HG03159 (cell line): Measurements from ENCODE around the gene PHC2.
"Not testable (repeated sequence)": the region's sequence is repeated elsewhere in the genome, so short reads cannot be mapped to it uniquely, and the experiment has no call there.

Source experiments
- ATAC-seq: cut with Tn5 transposase; IDR thresholded peaks from one replicate; pipeline ENCODE4 v1.9.1; 2021; ENCODE audit warnings: mild to moderate bottlenecking, moderate library complexity; ENCODE audit not compliant: unreplicated experiment

Gene PHC2

GRCh38 chr1:33320619-33321165, 110.2 kb downstream of the PHC2 start, which contains the start of gene A3GALT2:
TSS of gene A3GALT2 (minus strand) at chr1:33321098. CDS start at chr1:33321098, 0 bp downstream.
- ATAC-seq: no peak

DNA sequence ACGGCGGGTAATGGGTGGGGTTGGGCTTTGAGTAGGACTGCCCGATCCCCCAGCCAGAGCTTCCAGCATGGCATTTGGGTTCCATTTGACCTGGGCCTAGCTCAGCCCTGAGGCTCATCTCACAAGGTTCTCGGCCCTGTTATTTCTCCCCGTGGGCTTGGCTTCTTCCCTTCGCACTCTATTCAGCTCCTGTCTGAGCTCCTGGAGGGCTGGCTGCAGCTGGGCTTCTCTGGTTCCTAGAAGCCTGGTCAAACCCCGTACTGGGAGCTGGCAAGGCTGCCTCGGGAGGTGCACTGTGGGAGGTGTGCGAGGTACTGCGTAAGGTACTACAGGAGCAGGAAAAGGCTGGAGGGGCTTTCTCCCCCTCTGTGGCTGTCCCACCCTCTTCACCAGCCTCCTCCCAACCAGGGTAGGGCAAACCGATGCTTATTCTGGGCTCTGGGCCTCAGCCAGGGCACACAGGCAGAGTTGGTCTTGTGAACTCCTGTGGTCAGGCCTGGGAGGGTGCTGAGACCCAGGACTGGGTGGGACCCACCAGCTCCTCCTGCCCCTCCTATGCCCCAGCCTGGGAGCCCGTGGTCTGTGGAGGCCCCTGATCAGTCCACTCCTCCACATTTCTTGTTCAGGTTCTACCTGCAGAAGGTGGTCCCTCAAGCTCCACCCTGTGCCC, 110.8 kb downstream of the PHC2 start:
- ATAC-seq: no peak

DNA sequence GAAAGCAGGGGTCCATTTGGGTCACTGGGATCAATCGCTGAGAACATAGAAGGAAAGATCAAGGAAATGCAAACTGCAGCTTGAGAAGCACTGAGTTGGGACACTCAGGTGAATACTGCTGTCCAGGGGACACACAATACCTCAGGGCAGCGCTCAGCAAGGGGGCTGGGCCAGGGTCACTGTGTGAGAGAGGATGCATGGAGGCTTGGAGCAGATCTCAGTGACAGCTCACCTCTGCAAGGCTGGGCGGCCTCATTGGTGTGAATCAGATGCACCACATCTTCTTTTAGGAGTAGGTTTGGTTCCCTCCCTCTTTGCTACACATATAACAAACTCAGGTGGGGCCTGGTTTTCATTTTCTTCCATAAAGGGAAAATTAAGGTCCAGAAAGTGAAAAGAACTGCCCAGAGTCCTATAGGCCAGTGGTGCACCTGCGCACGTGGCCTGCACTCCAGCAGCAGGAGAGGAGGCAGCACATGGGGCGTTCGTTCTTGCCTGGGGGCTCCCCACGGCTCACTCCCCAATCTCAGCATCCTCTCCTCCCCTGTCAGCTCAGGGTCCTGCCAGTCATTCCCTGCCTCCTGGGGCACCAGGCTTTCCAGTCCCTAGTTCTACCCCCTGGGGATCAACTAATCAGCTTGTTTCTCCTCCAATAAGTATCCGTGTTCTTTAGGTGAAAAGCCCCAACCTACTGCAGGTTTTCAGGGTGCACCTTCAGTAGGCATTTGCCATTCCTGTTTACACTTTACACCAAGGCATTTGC, 111.5 kb downstream of the PHC2 start:
- no peak for ATAC-seq

GRCh38 chr1:33317946-33318345, 112.9 kb downstream of the PHC2 start:
- no peak for ATAC-seq

DNA sequence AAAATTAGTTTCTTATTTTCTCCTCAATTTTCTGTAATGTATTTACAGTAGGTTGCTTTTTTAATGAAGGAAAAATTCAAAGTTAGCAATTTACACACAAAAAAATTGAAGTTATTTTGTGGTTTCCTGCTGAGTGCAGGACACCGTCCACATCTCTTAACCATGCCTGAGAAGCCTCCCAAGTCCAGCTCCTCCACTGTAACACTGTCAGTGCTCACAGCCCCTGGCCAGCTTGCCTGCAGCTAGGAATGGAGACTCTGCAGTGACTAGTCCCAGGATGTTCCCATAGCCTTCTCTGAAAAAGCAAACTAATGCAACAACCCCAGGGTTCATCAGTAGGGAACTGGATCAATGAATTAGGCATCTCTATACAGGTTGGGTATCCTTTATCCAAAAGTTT, 113.5 kb downstream of the PHC2 start:
- ATAC-seq: no peak

DNA sequence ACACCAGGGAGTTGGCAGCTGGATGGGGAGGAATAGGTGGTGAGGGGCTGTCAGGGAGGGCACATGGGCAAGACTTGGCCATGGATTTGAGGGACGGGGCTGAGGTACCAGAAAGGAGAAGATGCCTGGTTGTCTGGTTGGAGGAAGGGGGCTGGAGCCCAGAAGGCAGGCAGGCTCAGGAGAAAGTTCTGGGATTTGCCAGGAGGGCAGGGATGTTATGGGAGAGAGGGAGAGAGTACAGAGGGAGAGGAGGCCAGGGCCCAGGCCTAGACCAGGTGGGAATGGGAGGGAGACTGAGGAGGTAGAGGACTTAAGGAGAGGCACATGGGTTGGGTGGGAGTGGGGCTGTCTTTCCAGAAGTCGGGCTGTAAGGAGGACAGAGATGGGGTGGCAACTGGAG, 114.3 kb downstream of the PHC2 start:
- ATAC-seq: no peak

- no peak for ATAC-seq
Measured at GRCh38 chr1:33314416-33314815, 116.5 kb downstream of the PHC2 start.

GRCh38 chr1:33312413-33312749, 118.5 kb downstream of the PHC2 start:
- no peak for ATAC-seq

DNA sequence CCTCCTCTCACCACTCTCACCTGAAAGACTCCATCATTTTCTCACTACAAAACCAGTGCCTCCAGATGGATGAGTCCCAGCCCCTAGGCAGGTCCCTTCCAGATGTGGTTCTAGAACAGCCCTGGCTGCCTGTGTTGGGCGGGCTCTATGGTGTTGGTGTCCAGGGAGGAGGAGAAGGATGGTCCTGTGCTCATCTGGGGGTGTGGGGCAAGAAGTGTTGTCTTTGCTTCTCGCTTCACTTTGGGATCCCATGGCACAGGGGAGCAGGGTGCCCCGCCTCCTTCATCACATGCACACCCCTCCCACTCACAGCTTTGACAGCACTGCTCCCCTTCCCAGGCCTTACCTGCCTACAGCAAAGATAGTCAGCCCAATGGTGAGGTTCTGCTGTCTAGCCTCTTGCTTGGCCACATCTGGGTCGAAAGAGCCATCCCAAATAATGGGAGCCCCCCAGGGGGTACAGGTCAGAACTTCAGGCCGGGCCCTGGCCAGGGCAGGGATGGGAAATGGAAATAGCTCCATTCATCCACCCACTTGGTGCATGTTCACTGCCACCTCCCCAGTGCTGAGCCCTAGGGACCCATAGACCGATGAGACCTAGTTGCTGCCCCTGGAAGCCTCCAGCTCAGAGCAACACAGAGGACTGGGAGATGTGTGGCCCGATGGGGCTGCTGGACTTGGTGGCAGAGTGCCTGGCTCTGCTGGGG, 119.0 kb downstream of the PHC2 start:
- ATAC-seq: no peak

- ATAC-seq: no peak
Measured at GRCh38 chr1:33310702-33311101, 120.2 kb downstream of the PHC2 start.

- not testable (repeated sequence) for ATAC-seq
Measured at GRCh38 chr1:33309351-33309750, 121.5 kb downstream of the PHC2 start.

- no peak for ATAC-seq
Measured at GRCh38 chr1:33307494-33307864, 123.4 kb downstream of the PHC2 start.

- no peak for ATAC-seq
Measured at GRCh38 chr1:33306653-33307493, 124.0 kb downstream of the PHC2 start.

GRCh38 chr1:33305816-33306652, 124.9 kb downstream of the PHC2 start:
- ATAC-seq: no peak

DNA sequence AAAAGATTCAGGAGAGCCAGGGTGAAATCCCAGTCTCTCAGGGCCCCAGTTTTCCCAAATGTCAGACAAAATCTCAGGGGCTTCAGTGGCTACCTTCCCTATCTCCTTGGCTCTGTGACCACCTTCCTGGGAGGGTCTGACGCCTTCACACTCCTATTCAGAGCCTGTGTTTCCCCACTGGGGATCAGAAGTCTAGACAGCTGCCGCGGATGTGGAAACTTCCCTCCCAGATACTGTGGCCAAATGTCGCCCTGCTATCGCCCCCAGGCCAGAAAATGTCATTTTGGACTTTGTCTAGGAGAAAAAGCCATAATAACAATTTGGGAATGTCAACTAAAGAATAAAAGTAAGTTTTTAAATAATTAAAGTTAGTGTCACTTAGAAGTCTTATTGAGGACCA, 125.9 kb downstream of the PHC2 start:
- ATAC-seq: no peak

DNA sequence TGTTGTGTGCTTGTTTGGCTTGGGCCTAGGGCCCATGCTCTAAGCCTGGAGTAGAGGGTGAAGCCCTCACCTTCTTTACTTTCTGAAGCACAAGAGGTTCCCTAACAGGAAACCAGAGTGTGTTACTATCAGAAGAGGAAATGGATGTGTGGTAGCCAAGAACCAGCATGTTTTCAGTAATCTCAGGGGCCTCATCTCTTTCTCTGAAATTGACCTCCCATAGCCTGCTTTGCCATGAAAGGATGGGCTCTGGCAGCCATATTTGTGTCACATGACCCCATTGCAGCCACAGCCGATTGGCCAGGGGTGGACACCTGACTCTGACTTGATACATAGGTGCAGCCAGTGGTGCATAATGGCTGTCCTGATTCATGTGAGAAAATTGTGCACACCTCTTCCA, 128.6 kb downstream of the PHC2 start:
- no peak for ATAC-seq

- ATAC-seq: no peak
Measured at GRCh38 chr1:33301273-33301984, 129.5 kb downstream of the PHC2 start.

DNA sequence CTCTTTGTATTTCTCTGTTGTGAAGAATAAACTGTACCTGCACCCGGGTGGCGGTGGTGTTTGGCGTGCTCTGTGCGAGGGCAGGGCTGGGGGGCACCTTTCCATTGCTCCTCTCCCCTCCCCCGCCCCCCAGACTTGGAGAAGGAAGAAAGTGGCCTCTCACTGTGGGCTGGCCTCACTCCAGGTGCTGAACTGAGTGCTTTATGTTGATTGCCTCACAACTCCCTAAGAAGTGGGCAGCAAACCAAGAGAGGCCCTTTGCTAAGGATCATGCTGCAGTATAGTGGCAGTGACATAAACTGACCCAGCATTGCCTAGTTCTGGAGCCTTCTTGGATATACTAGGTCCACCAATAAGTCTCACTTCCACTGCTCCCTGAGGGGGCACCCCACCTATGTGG, 130.2 kb downstream of the PHC2 start:
- no peak for ATAC-seq

- ATAC-seq: no peak
Measured at GRCh38 chr1:33299461-33300155, 131.3 kb downstream of the PHC2 start.
